Suprapubic skin (tissue), 4 donors: ENCODE results near the gene AP5B1. TPM values are rescaled to one million over a fixed set of nuclear protein-coding genes. Genes with fewer than 3 reads are reported as not detected.
A peak's percentile ranks its signal among the peaks of the same experiment; 100 is the strongest.

Experiments
- DNase-seq, 2 donors: peaks; one replicate each; pipeline ENCODE4 v3.0.0-alpha.2; 2019; ENCODE audit warnings: low spot score in 2 of 2
- H3K27ac ChIP-seq: fragments of 200-600 bp; sonication (generic); one replicate; pipeline ENCODE4 v1.5.1; 2019
- H3K27me3 ChIP-seq: fragments of 200-600 bp; sonication (generic); one replicate; pipeline ENCODE4 v1.5.1; 2019
- H3K36me3 ChIP-seq: fragments of 200-600 bp; sonication (generic); one replicate; pipeline ENCODE4 v1.5.1; 2019
- H3K4me1 ChIP-seq: fragments of 200-600 bp; sonication (generic); one replicate; pipeline ENCODE4 v1.5.1; 2019
- H3K4me3 ChIP-seq: fragments of 200-600 bp; sonication (generic); one replicate; pipeline ENCODE4 v1.5.1; 2019; ENCODE audit warnings: mild to moderate bottlenecking
- H3K9me3 ChIP-seq: fragments of 200-600 bp; sonication (generic); one replicate; pipeline ENCODE4 v1.5.1; 2019
- EP300 ChIP-seq: sonication (generic); formaldehyde crosslinking; IDR thresholded peaks from one replicate; pipeline ENCODE4 v1.6.1; 2017; ENCODE audit warnings: antibody characterized with exemption
- POLR2A ChIP-seq, 2 donors: fragments of 450-650 bp; IDR thresholded peaks; one replicate each; pipeline ENCODE4 v1.6.1; 2017; ENCODE audit warnings: antibody characterized with exemption in 2 of 2, mild to moderate bottlenecking in 2 of 2, moderate library complexity in 2 of 2
- POLR2AphosphoS5 ChIP-seq, 3 donors: sonication (generic); formaldehyde crosslinking; IDR thresholded peaks; one replicate each; pipeline ENCODE4 v1.6.1; 2017; ENCODE audit warnings: antibody characterized with exemption in 3 of 3
- WGBS: methylation state at CpG from one replicate; pipeline ENCODE4 v1.1.5; 2018; 5-methylcytosine and 5-hydroxymethylcytosine counted together
- total RNA-seq, 4 donors: library from RNA; depleted of rRNA; stranded (reverse); fragments of >200 nt; gene quantifications; one replicate each; pipeline ENCODE4 v1.1.0, GENCODE V29; 2016
- TF ChIP-seq, protein P1 (sequence below), 2 donors: fragments of 200-600 bp in 1 of 2; fragments of 450-650 bp in 1 of 2; sonication (generic) in 1 of 2; IDR thresholded peaks; one replicate each; pipeline ENCODE4 v1.5.1; 2016 to 2019; ENCODE audit warnings: antibody characterized with exemption in 2 of 2, mild to moderate bottlenecking in 1 of 2, moderate library complexity in 1 of 2

The AP5B1 gene
- total RNA-seq, 4 donors from 2014 or later, result 26.3 to 55.9 (median 38.1) TPM

DNA sequence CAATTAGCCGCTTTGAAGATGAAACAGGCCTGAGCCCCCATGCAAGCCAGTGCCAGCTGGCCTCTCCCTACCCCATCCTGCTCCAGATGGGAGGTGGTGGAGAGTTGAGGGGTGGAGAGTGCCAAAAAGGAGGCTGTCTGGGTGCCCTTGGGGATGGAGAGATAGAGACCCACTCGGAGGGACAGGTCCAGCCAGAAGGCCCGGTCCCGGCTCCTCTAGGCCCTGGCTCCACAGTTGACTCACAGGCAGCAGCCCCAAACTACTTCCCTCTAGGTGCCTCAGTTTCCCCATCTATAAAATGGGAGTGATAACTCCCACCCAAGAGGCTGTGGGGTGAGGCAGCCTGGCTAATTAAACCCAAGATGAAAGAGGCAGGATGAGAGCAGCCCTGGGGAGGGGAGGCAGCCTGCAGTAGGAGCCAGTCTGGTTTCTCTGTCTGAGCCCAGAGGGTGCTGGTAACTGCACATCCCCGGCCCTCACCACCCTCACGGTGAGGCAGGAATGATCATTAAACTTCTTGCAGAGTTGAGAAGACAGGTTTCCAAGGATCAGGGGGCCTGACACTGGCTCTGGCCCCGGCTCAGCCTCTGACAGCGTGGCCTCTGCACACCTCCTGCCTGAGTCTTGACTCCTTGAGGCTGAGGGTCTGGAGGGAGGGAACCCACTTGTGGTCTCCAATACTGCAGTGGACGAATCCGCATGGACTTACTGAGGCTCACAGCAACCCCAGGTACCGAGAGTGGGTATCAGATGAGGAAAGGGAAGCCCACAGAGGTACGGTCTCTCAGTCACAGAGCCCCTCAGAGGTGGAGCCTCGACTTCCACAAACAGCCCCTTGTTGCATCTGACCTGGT lies 1.4 kb upstream of the AP5B1 start:
- peak overlapping the region; percentile 91 for H3K27ac ChIP-seq
- TF ChIP-seq, protein P1, sequence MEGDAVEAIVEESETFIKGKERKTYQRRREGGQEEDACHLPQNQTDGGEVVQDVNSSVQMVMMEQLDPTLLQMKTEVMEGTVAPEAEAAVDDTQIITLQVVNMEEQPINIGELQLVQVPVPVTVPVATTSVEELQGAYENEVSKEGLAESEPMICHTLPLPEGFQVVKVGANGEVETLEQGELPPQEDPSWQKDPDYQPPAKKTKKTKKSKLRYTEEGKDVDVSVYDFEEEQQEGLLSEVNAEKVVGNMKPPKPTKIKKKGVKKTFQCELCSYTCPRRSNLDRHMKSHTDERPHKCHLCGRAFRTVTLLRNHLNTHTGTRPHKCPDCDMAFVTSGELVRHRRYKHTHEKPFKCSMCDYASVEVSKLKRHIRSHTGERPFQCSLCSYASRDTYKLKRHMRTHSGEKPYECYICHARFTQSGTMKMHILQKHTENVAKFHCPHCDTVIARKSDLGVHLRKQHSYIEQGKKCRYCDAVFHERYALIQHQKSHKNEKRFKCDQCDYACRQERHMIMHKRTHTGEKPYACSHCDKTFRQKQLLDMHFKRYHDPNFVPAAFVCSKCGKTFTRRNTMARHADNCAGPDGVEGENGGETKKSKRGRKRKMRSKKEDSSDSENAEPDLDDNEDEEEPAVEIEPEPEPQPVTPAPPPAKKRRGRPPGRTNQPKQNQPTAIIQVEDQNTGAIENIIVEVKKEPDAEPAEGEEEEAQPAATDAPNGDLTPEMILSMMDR (IDR thresholded peaks at IDR 0.05), result no peak
- TF ChIP-seq EP300 (no peak), POLR2A (IDR thresholded peaks at IDR 0.05) (no peak), POLR2AphosphoS5 (IDR thresholded peaks at IDR 0.05) (no peak)
- H3K36me3 ChIP-seq, result peaks cover 22% of the 10 kb centered on the region
- peaks cover 15% of the 10 kb centered on the region for H3K27me3 ChIP-seq
- no peaks in the 10 kb centered on the region for H3K9me3 ChIP-seq
- peak in 1 of 2 donors; percentile 71 for DNase-seq
- WGBS, result no CpG with 5 or more reads among the region's 13 CpGs
- peaks cover 56% of the 10 kb centered on the region for H3K4me1 ChIP-seq
- H3K4me3 ChIP-seq, result peak overlapping the region; percentile 77

DNA sequence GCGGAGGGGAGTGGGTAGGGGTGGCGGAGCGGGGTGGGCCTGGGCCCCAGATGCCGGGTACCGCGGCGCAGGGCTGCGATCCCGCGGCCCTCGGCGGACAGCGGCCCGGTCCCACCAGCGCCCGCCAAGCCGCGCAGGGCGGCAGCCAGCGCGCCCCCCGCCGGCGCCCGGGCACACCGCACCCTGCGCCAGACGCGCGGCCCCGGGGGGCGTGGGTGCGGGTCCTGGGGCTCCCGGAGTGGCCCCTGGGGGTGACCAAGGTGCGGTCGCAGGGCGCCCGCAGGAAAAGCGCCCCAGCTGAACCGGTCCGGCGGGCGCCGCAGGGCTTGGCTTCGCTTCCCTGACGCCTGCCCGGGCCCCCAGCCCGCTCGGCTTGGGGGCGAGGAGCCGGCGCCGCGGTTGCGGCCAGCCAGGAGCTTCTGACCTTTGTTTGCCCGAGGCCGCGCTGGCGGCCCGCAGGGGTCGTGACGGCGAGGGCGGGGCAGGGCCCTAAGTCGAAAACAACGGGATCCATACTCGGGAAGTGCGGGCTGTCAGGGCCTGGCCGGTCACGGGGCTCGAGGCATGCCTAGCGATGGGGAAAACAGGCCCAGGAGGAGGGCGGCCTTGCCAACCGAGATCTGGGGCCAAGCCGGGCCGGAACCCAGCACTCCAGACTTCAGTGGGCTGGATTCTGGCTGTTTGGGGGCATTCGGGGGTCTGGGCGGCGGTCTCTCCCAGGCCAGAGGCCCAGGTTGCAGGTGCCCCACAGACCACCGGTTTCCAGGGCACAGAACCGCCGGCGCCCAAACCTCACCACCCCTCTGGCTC lies 581 bp upstream of the AP5B1 start:
- DNase-seq, result peak; percentile 84 to 88
- TF ChIP-seq POLR2AphosphoS5 (IDR thresholded peaks at IDR 0.05) (no peak), POLR2A (IDR thresholded peaks at IDR 0.05) (no peak)
- TF ChIP-seq, protein P1 (IDR thresholded peaks at IDR 0.05), result peak in 1 of 2 donors; percentile 27
- 1% methylated on average over 22 of the region's 83 CpGs for WGBS
- peaks cover 54% of the 10 kb centered on the region for H3K4me1 ChIP-seq
- H3K27me3 ChIP-seq, result peaks cover 7% of the 10 kb centered on the region
- H3K9me3 ChIP-seq, result no peaks in the 10 kb centered on the region
- peak overlapping the region; percentile 77 for H3K4me3 ChIP-seq
- peaks cover 22% of the 10 kb centered on the region for H3K36me3 ChIP-seq
- peak overlapping the region; percentile 91 for H3K27ac ChIP-seq

DNA sequence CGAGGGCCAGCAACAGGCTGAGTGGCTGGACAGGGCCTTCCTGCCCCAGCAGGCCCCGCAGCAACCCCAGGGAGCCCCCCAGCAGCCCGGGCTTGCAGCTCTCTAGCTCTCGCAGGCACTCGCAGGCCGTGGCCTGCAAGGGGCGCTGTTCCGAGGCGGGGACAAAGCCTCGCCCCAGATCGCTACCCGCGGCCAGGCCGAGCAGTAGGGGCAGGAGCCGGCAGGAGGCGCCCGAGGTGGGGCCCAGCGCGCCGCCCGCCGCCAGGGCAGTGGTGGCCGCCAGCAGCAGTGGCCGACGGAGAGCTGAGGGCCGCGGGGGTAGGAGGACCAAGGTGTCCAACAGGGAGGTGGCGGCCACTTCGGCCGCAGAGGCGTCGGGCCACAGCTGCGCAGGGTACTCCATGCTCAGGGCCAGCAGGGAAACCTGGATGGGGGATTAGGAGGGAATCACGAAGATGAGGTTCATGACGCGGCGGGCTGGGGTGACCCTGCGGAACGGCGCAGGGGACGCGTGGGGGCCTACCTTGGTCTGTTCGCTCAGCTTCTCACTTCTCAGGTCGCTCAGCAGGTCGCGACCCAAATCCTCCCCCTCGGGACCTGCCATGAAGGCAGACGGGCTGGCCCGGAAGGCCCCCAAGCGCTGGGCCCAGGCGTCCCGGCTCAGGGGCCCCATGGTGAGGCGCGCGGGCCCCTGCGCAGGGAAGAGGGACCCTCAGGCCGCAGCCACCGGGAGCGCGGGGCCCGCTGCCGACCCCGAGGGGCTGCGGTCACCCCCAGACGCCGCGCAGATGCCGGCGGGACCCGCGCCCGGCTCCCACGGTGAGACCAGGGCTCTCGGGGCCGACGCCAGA lies 632 bp downstream of the AP5B1 start:
- Histone ChIP-seq H3K4me3 (peak overlapping the region; percentile 77), H3K9me3 (no peaks in the 10 kb centered on the region), H3K4me1 (peaks cover 57% of the 10 kb centered on the region), H3K27me3 (no peaks in the 10 kb centered on the region), H3K36me3 (peaks cover 22% of the 10 kb centered on the region), H3K27ac (peak overlapping the region; percentile 91)
- WGBS, result 3% methylated on average over 14 of the region's 76 CpGs
- peak; percentile 84 to 89 for DNase-seq
- TF ChIP-seq POLR2A (IDR thresholded peaks at IDR 0.05), result no peak
- TF ChIP-seq POLR2AphosphoS5 (IDR thresholded peaks at IDR 0.05), result peak in 2 of 3 donors; percentile 39 to 52
- no peak for TF ChIP-seq EP300
- TF ChIP-seq, protein P1 (IDR thresholded peaks at IDR 0.05), result peak; percentile 93 to 99

DNA sequence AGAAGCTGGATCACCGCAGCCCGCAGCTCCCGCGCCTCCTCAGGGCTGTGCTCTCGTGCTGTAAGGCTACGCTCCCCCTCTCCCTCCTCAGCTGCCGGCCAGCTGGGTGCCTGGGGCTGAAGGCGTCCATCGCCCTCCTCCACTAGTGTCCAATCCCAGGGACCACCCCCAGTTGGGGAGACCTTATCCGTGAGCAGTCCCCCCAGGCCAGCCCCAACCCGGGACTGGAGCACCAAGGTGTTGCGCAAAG lies 1.2 kb downstream of the AP5B1 start:
- H3K4me1 ChIP-seq, result peaks cover 59% of the 10 kb centered on the region
- H3K36me3 ChIP-seq, result peaks cover 22% of the 10 kb centered on the region
- TF ChIP-seq POLR2A (IDR thresholded peaks at IDR 0.05) (no peak), EP300 (no peak)
- H3K4me3 ChIP-seq, result peak overlapping the region; percentile 77
- H3K27me3 ChIP-seq, result no peaks in the 10 kb centered on the region
- 57% methylated on average over 3 of the region's 12 CpGs for WGBS
- no peak for DNase-seq
- H3K27ac ChIP-seq, result peak overlapping the region; percentile 91
- no peaks in the 10 kb centered on the region for H3K9me3 ChIP-seq

DNA sequence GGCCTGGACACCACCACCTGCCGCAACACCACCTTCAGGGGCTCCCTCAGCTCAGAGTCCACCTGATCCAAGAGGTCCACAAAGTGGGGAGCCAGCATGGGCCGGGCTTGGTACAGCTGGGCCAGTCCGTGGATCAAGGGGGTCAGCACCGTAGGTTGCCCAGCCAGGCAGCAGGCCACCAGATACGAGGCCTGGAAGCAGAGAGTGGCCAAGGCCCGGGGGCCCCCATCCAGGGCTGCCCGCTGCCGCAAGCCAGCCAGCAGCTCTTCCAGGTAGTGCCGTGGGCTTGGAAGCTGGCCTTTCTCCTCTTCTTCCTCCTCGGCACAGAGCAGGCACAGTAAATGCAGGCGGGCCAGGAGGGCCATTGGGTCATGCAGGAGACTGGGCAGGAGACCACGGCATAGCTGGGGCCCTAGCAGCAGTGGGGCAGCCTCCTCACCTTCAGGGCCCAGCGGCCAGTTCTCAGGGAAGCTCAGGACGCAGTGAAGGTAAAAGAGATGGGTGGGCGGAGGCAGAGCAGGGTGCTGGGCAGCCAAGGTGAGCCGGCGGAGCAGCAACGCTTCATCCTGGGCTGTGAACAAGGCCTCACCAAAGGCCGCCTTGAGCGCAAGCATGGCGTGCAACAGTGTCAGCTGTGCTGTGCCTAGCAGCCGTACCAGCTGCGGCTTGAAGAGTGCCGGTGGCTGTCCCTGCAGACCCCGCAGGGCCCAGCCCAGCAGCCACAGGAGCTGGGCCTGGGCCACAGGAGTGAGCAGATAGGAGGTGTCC lies 1.7 kb downstream of the AP5B1 start:
- H3K9me3 ChIP-seq, result no peaks in the 10 kb centered on the region
- peaks cover 57% of the 10 kb centered on the region for H3K4me1 ChIP-seq
- peak overlapping the region; percentile 77 for H3K4me3 ChIP-seq

More for the DNA sequence above, 1.7 kb downstream of the AP5B1 start:
- peak overlapping the region; percentile 91 for H3K27ac ChIP-seq
- no peaks in the 10 kb centered on the region for H3K27me3 ChIP-seq
- WGBS, result 88% methylated on average over 14 of the region's 25 CpGs
- DNase-seq, result peak; percentile 62 to 75
- TF ChIP-seq, protein P1 (IDR thresholded peaks at IDR 0.05), result no peak
- TF ChIP-seq POLR2A (IDR thresholded peaks at IDR 0.05), result no peak
- no peak for TF ChIP-seq POLR2AphosphoS5 (IDR thresholded peaks at IDR 0.05)
- TF ChIP-seq EP300, result no peak
- peaks cover 22% of the 10 kb centered on the region for H3K36me3 ChIP-seq
